OCI-M2 (cell line): ENCODE data around the gene AK5.
"Not testable (repeated sequence)": the region's sequence is repeated elsewhere in the genome, so short reads cannot be mapped to it uniquely, and the experiment has no call there.

Experiments used
- DNase-seq: peaks from one replicate; lab custom pipeline; 2025; ENCODE audit not compliant: unreplicated experiment; lab: John Stamatoyannopoulos, UW

AK5 gene

DNA sequence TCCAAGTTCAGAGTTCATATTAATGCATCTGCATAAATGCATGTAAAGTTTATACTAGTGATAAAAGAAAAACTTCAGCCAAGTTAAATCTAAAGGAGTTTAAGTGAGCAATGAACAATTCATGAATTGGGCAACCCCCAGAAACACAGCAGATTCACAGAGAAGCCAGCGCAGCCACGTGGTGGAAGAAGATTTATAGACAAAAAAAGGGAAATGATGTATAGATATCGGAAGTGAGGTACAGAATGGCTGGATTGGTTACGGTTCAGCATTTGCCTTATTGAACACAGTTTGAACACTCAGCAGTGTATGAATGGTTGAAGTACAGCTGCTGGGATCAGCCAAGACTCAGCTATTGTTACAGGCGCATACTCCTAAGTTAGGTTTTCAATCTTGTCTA lies 5.7 kb downstream of the AK5 start:
- DNase-seq: no peak

DNA sequence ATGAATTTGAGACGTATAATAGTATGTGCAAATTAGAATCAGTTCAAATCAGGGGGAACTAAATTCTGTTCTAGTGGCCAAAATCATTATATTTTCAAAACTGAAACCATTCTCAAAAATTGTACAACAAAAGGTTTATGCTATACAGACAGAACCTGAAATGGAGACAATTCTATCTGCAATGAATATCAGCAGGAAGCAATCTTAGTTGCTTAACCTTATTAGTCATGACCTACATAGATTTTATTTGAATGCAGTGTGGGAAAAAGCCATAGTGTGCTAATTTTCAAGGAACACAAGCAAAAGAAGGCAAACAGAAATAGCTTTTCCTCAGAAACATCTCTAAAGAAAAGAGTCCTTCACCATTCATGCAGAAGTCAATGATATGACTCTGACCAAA lies 6.5 kb downstream of the AK5 start:
- DNase-seq: no peak

DNA sequence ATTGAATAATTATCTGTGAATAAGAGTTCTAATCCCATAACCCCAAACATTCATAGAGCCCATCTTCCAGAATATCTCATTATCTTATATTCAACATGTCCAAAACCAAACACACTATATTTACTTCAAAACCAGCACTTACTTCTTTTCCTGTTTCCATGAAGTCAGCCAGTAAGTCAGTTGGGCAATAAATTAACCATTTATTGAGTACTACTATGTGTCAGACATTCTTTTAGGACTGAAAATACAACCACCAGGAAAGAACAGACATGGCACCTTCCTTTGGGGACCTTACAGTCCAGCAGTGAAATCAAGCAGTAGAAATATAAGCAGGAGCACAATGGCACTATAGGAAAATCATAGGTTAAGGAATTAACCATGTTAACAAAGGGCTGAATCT lies 8.8 kb downstream of the AK5 start:
- DNase-seq: no peak

DNA sequence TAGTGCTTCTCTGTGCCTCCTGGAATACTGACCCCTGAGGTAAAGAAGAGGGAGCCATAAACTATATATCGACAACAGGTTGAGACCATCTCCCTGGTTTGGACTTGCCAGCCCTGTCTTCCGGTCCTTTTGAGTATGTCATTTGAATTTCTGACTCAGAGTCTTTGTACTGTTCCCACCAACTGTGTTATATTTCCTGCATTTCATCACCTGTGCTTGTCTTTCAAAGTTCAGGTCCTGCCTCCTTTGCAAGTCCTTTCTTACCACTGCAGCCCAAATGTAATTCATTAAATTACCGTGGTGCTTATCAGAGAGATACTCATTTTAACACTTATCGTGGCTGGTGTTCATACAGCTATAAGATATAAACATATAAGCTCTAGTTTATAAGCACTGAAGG lies 10.7 kb downstream of the AK5 start:
- no peak for DNase-seq

DNA sequence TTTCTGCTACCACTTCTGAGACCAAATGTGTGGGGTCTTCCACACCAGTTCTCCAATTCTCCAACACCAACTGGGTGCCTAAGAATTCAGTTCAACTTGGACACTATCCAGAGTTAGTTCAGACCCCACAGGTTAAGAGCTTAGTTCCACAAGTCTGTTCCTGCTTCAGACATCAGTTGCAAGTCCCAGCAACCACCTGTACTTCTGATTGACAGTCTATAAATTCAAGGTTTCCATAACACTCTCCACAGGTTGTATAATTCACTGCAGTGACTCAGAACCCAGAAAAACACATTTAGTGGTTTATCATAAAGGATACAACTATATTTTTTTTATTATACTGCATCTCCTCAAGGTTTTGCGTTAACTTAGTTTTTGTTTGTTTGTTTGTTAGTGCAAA lies 18.7 kb downstream of the AK5 start:
- DNase-seq: no peak

DNA sequence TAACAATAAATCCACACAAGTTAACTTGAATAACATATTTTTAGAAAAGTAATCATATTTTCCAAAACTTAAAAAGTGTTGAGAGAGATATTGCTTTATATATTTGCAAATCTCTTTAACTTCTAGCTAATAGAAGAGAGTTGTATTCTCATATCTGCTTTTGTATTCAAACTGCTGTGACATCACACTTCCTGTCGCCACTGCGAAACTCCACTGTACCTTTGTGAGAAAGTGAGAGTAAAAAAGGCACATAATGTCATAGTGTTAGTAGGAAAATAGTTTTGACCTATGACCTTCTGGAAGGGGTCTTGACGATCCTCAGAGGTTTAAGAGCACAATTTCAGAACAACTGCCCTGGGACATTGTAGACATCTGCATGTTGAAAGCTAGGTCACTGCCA lies 21.6 kb downstream of the AK5 start:
- no peak for DNase-seq

DNA sequence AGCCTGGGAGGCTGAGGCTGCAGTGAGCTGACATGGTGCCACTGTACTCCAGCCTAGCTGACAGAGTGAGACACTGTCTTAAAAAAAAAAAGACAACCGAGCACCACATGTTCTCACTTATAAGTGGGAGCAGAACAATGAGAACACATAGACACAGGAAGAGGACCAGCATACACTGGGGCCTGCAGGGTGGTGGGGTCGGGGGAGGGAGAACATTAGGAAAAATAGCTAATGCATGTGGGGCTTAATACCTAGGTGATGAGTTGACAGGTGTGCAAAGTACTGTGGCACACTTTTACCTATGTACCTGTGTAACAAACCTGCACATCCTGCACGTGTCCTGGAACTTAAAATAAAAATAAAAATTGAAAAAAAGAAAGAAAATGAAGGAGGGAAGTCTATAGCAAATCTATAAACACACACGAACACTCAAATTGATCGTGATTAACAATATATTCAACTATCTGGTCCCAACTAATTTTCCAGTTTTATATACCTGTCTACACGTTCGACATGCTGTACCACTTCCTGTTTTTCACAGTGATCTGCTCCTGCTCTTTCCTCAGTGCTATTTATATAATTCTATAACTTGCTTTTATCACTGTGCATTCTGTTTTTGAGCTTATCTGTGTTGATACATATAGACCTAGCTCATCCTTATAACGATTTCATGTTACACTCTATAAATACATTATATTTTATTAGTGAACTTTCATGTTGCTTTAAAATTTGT lies 27.2 kb downstream of the AK5 start:
- no peak for DNase-seq

DNA sequence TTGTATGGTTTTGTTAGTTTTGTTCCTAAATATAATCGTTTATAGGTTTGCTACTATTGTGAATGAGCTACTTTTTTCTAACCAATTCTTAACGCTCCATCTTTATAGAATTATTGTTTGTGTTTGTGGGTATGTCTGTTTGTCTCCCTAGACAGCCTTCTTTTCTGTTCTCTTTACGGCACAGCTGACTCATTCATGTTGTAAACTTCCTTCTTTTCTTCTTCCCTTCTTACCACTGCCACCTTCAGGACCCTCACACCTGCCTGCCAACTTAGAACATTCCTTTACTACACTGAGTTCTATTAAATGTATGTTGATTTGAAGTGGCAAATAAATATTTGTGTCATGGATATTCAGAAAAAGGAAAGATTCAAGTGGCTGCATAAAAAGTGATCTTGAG lies 29.1 kb downstream of the AK5 start:
- DNase-seq: no peak

DNA sequence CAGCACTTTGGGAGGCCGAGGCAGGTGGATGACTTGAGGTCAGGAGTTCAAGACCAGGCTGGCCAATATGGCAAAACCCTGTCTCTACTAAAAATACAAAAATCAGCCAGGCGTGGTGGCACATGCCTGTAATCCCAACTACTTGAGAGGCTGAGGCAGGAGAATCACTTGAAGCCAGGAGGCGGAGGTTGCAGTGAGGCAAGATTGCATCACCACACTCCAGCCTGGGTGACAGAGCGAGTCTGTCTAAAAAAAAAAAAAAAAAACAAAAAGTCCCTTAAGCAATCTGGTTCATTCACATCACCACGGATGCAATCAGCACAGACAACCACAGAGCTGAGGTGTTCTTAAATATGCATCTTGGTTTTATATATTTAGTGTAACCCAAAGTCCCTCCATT lies 30.5 kb downstream of the AK5 start:
- not testable (repeated sequence) for DNase-seq

DNA sequence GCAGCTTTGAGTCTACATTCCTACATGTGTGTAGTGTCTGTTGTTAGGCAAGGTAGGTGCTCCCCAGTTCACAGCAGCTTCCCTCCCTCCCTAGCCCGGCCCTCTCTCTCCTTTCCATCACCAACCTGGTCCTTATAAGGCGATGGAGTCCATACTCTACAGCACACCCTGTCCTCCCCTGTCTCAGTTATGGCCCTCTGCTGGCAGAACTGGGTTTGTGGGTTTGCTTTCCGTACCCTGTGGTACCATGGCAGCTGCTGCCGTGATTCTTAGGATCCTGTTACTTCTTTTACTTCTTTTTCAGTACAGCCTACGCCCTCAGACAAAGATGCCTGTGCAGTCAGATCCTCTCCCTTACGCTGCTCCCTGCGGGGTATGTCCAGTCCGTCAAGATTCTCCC lies 31.7 kb downstream of the AK5 start:
- DNase-seq: no peak

DNA sequence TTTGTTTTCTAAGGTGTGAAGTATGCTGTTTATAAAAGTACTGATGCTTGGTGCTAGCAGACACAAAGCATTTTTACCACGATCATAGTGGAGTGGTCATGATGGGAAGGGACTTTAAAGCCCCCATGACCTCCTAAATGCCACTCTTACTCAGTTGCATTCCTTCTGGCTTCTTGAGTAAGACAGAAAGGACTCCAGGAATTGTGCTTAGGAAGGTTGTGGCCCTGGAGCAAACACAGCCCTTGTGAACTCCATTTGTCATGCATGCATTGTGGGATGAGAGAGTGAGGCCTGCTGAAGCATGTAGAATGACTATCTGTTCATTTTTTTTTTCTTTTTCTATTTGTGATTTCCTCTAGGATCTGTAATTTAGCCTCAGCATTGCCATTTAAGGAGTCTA lies 34.2 kb downstream of the AK5 start:
- no peak for DNase-seq

DNA sequence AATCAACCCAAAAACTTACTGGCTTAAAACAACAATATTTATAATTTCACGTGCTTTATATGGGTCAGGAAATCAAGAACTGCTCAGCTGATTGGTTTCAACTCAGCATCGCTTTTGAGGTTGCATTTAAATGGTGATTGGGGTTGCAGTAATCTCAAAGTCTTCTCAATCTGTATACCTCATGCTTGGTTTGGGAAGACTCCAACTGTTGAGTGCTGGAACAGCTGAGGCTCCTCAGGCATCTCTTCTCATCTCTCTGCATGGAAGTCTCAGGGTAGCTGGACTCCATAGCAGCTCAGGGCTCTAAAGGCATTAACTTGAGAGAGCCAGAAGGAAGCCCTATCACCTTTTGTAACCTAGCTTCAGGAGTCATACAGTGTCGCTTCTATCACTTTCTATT lies 35.1 kb downstream of the AK5 start:
- no peak for DNase-seq

DNA sequence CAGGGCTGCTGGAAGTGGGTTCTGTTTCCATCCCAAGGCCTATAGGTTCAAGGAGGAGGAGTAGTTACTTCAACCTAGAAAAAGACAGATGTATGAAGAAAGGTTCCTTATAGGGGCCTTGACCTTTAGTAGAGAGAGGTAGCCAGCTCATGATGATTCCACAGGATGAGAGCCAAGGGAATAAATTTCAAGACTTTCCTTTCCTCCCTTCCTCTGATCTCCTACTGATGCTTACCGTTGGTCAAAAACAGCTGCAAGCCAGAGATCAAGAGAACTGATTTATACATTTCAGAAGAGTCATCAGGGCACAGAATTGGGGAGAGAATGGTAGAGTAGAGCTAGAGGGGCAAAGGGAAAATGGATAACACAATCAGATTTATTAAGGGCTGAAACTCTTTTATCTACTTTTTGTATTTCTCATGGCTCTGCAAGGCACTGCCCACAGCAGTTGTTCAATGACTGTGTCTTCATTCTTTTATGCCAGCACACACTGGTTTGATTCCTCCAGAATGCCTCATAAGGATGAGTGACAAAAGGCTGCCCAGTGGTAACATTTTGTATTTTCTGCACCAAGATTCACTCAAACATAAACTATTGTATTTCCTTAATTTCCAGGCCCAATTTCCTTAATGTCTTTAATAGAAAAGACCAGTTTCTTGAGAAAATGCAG lies 37.4 kb downstream of the AK5 start:
- DNase-seq: no peak

DNA sequence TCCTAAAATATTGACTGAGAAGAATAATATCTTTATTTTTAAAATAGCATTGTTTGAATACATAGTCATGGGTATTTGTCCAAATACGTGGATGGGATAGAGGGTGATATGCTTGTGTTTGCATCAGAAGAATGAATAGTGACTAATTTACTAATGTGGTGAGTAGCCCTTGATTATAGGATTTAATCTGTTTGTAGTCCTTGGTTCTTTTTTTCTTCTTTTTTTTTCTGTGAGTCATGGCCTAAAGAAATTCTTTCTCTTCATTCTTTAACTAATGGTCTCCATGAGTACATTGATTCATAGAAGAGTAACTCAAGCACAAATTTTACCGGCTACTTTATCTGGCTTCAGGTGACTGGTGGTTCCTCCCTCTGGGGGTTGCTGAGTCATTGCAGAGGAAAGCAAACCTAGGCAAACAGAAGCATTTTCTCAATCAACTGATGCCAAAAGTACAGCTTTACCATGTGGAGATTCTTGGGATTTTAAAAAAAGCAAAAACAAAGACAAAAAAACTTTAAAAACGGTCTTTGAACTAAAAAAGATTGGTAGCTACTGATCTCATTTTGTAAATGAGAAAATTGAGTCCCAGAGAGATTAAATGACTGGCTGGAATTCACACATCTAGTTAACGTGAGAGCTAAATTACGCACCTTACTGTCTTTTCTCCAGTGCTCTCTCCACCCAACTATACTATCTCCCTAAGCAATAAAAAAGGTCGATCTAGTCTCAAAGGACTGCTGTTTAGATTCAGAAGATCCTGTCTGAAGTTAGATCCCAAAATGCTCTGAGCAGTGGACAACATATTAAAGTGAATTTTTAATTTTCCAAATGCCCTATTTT lies 40.5 kb downstream of the AK5 start:
- no peak for DNase-seq

DNA sequence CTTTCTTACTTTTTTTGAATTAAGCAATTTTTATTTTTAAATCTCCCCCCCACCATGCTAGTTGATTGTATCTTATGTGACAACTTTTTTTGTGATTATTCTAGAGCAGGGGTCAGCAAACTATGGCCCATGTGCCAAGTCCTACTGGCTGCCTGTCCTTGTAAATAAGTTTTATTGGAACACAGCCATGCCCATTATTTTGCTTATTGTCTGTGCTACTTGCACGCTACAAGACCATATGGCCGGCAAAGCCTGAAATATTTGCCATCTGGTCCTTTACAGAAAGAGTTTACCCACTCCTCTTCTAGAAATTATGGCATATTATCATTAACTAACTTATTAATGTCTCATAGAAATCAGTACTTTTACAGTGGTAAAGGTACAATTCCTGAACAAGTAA lies 51.7 kb downstream of the AK5 start:
- DNase-seq: no peak

DNA sequence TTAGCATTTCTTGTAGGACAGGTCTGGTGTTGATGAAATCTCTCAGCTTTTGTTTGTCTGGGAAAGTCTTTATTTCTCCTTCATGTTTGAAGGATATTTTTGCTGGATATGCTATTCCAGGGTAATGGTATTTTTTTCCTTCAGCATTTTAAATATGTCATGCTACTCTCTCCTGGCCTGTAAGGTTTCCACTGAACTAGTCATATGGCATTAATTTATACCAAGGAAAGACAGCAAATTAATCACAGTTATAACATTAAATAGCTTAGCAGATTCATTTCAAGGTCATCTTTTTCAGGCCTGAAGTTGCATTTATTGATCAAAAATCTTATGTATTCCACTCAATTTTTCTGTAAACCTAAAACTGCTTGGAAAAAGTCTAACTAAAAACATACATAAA lies 54.9 kb downstream of the AK5 start:
- no peak for DNase-seq

DNA sequence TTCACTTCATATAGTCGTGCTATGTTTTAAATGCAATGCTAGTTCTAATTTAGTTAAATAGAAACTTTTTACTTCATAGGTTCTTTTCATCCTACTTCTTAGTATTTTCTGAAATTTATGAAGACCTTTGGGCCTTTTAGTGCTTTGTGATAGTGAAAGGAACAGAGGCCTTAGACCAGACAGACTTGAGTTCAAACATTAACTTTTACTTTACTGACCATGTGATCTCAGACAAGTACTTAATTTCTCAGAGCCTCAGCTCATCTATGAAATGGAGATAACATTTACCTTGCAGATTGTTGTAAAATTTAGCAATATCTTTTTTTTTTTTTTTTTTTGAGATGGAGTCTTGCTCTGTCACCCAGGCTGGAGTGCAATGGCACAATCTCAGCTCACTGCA lies 57.5 kb downstream of the AK5 start:
- no peak for DNase-seq

DNA sequence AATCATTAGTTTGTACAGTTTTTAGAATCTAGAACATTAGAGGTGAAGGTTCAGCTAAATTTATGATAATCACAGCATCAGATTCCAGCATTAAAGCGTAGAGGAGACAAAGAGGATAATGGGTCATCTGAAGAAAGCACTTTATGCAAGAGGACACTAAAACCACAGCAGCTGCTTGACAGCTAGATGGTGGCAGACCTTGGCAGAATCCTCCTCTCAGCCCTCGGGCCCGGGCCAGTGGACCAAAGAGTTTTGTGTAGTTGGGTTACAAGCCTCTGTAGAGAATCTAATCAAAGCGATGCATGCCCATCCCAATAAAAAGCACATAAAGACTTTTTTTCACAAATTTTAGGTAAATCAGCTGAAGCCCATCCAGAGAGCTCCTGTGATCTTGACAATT lies 59.4 kb downstream of the AK5 start:
- no peak for DNase-seq

DNA sequence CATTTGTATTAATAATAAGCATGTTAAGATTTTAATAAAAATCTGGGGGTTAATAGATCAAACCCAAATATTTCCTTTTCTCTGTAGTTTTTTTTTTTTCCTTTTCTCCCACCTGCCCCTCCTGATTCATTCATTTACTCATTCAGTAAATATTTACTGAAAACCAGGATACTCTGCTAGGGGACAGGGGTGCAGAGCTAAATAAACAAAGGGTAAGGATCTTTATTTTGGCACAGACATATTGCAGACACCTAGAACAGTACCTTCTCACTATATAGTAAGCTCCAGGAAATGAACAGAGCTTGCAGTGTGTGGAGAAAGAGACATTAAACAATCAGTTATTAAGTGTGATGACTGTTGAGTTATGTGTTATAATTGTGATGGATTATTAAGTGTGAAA lies 60.9 kb downstream of the AK5 start:
- DNase-seq: no peak

DNA sequence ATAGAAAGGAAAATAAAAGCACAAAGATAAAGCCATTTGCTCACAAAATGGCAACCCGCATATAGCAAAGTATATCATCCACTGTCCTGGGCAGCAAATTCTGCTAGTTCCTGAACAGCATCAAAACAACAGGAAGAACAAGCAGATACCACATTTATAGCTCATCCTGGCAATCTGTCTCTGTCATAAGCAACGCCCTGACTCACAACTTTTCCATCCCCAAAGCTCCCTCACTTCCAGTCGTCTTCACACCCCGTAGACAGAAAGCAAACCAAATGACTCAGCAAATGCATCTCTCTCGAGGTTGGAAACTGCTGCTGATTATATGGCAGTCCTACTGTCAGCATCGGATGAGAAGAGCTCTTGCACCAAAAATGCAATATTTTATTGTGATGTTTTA lies 65.8 kb downstream of the AK5 start:
- no peak for DNase-seq

DNA sequence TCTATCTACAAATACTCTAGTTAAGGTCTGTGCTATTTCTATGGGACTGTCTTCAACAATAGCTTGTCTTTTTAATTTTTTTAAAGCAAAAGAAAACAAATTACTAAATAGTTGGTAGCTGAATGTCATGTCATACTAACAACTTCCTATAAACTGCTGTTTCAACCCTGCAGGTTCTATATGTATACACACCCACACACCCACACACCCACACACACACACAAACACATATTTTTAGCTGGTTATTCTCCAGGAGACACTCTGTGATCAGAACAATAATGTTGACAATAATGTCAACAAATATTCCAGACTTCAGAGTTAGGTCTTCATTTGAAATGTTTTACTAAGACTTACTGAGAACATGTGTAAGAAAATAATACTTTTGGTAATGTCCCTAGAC lies 66.7 kb downstream of the AK5 start:
- DNase-seq: no peak

DNA sequence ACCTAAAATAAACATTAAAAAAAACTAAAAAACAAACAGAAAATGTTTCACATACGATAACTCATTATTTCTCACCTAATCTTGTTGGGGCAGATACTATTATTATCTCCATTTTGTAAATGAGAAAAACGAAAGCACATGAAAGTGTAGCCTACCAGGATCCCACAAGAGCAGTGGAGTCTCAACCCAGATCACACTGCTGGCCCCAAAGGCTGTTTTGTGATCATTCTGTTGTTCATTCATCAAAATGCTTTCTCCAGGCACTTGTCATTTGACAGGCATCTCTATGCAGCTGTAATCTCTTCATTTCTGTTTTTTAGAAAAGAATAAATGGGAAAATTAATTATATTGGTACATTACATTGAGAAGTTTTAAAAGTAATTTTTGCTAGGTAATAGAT lies 67.5 kb downstream of the AK5 start:
- no peak for DNase-seq
